Loucy (cell line): ENCODE data around the gene ZNF544.
A peak's percentile ranks its signal among the peaks of the same experiment; 100 is the strongest.

Experiments used
- H2AFZ ChIP-seq: fragments of 200-600 bp; sonication (generic); 2 replicates; pipeline ENCODE4 v1.6.0; 2016; ENCODE audit warnings: antibody characterized with exemption, mild to moderate bottlenecking, low read length, moderate library complexity
- H3F3A ChIP-seq: fragments of 200-600 bp; 2 replicates; pipeline ENCODE4 v1.6.0; 2016; ENCODE audit warnings: antibody characterized with exemption, low read depth, mild to moderate bottlenecking
- H3K27me3 ChIP-seq: fragments of 200-600 bp; sonication (generic); 2 replicates; pipeline ENCODE4 v1.6.1; 2014; ENCODE audit warnings: low read length, mild to moderate bottlenecking; ENCODE audit not compliant: insufficient read depth, poor library complexity, severe bottlenecking
- H3K36me3 ChIP-seq: fragments of 200-600 bp; sonication (generic); 2 replicates; pipeline ENCODE4 v1.6.1; 2016; ENCODE audit warnings: low read length; ENCODE audit not compliant: insufficient read depth
- H3K4me1 ChIP-seq: fragments of 200-600 bp; sonication (generic); 2 replicates; pipeline ENCODE4 v1.5.1; 2014; ENCODE audit warnings: low read length, mild to moderate bottlenecking; ENCODE audit not compliant: insufficient read depth, poor library complexity, severe bottlenecking
- H3K4me2 ChIP-seq: fragments of 200-600 bp; sonication (generic); 2 replicates; pipeline ENCODE4 v1.6.0; 2014; ENCODE audit warnings: antibody characterized with exemption, low read length, low read depth, mild to moderate bottlenecking; ENCODE audit not compliant: poor library complexity, severe bottlenecking
- H3K4me3 ChIP-seq: fragments of 200-600 bp; sonication (generic); 2 replicates; pipeline ENCODE4 v1.5.1; 2014; ENCODE audit warnings: low read length, mild to moderate bottlenecking, mixed read lengths; ENCODE audit not compliant: poor library complexity, severe bottlenecking
- H3K79me2 ChIP-seq: fragments of 200-600 bp; sonication (generic); 2 replicates; pipeline ENCODE4 v1.6.1; 2014; ENCODE audit warnings: low read length; ENCODE audit not compliant: insufficient read depth
- H3K9ac ChIP-seq: fragments of 200-600 bp; sonication (generic); 2 replicates; pipeline ENCODE4 v1.6.0; 2014; ENCODE audit warnings: mild to moderate bottlenecking, low read depth, low read length, moderate library complexity; ENCODE audit not compliant: poor library complexity, severe bottlenecking
- H3K9me2 ChIP-seq: fragments of 200-600 bp; sonication (generic); replicated peaks from 2 replicates; pipeline ENCODE4 v1.6.1; 2016; ENCODE audit warnings: low read depth, low read length, mixed read lengths
- H3K9me3 ChIP-seq: fragments of 200-600 bp; sonication (generic); 2 replicates; pipeline ENCODE4 v1.6.1; 2014; ENCODE audit warnings: mild to moderate bottlenecking, antibody characterized with exemption, low read length, low read depth; ENCODE audit not compliant: insufficient read depth
- H4K20me1 ChIP-seq: fragments of 200-600 bp; sonication (generic); 2 replicates; pipeline ENCODE4 v1.6.0; 2014; ENCODE audit warnings: antibody characterized with exemption, low read length, mild to moderate bottlenecking; ENCODE audit not compliant: insufficient read depth, poor library complexity, severe bottlenecking
- EZH2phosphoT487 ChIP-seq: fragments of 200-600 bp; IDR thresholded peaks from 2 replicates; pipeline ENCODE4 v1.6.1; 2018; ENCODE audit warnings: antibody characterized with exemption, mild to moderate bottlenecking, moderate library complexity, borderline replicate concordance
- TF ChIP-seq, protein P1 (sequence below): fragments of 200-600 bp; sonication (generic); conservative IDR thresholded peaks from 2 replicates; pipeline ENCODE4 v1.5.1; 2014; ENCODE audit warnings: mild to moderate bottlenecking, antibody characterized with exemption, low read length

The ZNF544 gene

DNA sequence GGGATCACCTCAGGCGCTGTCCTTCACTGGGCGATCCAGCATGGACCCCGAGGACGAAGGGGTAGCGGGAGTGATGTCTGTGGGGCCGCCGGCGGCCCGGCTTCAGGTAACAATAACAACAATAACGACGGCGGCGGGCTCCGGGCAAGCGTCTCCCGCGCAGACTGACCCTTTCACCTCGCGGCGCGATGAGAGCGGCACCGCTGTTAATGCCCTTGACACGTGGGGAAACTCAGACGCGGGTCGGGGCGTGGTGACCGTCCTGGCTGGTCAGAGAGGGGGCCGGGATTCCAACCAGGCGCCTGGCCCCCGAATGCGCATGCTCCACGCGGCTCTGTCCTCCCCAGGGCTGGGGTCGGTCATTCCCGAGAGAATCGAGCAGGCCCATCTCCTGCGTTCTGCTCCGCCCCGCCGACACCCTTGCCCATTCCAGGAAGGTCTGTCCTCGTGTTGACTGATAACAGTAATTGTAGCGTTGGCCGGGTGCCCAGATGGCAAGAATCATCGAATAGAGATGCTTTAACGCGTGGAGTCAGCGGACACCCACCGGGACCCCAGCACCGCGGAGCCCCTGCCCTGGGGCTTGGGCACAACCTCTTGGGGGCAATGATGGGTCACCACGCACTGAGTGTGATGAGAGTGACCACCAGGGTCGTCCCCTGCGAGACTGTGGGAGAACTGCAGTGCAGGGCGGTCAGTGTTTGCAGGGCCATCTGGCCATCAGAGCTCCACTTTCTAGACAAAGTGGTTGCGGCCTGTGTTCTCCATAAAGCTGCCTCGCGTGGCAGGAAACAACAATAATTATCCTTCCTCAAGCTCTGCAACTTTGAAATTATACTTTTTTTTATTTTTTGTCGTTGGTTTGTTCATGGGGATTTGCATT lies 50.6 kb downstream of the ZNF544 start:
- Histone ChIP-seq H3K27me3 (no peaks in the 10 kb centered on the region), H3K4me2 (peak overlapping the region; percentile 92), H3F3A (no peaks in the 10 kb centered on the region), H3K36me3 (no peaks in the 10 kb centered on the region), H3K79me2 (peaks cover 64% of the 10 kb centered on the region), H3K4me3 (peak overlapping the region; percentile 82), H3K4me1 (peaks cover 30% of the 10 kb centered on the region), H3K9me2 (no peaks in the 10 kb centered on the region), H3K9ac (peak overlapping the region; percentile 88), H2AFZ (peak overlapping the region; percentile 95), H4K20me1 (peaks cover 34% of the 10 kb centered on the region), H3K9me3 (no peaks in the 10 kb centered on the region)
- no peak for TF ChIP-seq EZH2phosphoT487
- TF ChIP-seq, protein P1, sequence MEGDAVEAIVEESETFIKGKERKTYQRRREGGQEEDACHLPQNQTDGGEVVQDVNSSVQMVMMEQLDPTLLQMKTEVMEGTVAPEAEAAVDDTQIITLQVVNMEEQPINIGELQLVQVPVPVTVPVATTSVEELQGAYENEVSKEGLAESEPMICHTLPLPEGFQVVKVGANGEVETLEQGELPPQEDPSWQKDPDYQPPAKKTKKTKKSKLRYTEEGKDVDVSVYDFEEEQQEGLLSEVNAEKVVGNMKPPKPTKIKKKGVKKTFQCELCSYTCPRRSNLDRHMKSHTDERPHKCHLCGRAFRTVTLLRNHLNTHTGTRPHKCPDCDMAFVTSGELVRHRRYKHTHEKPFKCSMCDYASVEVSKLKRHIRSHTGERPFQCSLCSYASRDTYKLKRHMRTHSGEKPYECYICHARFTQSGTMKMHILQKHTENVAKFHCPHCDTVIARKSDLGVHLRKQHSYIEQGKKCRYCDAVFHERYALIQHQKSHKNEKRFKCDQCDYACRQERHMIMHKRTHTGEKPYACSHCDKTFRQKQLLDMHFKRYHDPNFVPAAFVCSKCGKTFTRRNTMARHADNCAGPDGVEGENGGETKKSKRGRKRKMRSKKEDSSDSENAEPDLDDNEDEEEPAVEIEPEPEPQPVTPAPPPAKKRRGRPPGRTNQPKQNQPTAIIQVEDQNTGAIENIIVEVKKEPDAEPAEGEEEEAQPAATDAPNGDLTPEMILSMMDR, result no peak

DNA sequence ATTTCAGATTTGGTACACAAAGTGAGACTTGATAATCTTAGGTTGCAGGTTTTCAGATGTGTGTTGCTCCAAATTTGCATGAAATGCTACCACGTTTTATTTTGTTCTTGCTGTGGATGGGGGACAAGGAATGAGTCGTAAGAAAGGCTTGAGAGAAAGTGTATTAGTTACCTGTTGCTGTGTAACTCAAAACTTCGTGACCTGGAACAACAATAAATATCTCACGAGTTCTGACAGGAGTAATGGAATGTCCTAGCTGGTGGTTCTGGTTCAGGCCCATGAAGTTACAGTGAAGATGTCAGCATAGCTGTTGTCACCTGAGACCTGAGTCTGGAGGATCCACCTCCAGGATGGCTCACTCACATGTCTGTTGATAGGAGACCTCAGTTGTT lies 51.2 kb downstream of the ZNF544 start:
- H3K4me1 ChIP-seq, result peaks cover 30% of the 10 kb centered on the region
- H3K4me2 ChIP-seq, result peak overlapping the region; percentile 92
- H3K27me3 ChIP-seq, result no peaks in the 10 kb centered on the region
- H3F3A ChIP-seq, result no peaks in the 10 kb centered on the region
- no peaks in the 10 kb centered on the region for H3K36me3 ChIP-seq
- peaks cover 34% of the 10 kb centered on the region for H4K20me1 ChIP-seq
- no peak overlapping the region for H2AFZ ChIP-seq
- TF ChIP-seq, protein P1, result no peak
- no peak for TF ChIP-seq EZH2phosphoT487
- peak overlapping the region; percentile 82 for H3K4me3 ChIP-seq
- H3K9me2 ChIP-seq, result no peaks in the 10 kb centered on the region
- peaks cover 70% of the 10 kb centered on the region for H3K79me2 ChIP-seq
- no peaks in the 10 kb centered on the region for H3K9me3 ChIP-seq
- H3K9ac ChIP-seq, result peak overlapping the region; percentile 88

DNA sequence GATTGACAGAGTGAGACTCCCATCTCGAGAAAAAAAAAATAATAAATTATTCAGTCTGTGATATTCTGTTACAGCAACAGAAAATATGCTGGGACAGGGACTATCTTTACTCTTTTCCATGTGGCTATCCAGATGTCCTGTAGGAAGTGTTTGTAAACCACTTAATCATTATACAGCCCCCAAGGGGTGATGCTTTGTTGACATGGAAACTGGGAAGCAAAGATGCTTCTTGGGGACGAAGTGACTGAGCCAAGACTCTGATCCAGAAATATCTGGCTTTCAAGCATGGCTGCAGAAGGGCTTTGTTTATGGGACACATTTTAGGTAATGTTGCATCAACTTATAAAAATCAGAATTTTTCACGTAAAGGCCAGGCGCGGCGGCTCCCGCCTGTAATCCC lies 55.5 kb downstream of the ZNF544 start:
- no peaks in the 10 kb centered on the region for H3K9me2 ChIP-seq
- no peaks in the 10 kb centered on the region for H3K9me3 ChIP-seq
- H2AFZ ChIP-seq, result no peak overlapping the region
- H3K9ac ChIP-seq, result no peak overlapping the region
- H3K4me1 ChIP-seq, result peaks cover 25% of the 10 kb centered on the region
- no peak for TF ChIP-seq EZH2phosphoT487
- TF ChIP-seq, protein P1, result no peak
- H4K20me1 ChIP-seq, result peaks cover 34% of the 10 kb centered on the region
- H3K27me3 ChIP-seq, result no peaks in the 10 kb centered on the region
- peaks cover 64% of the 10 kb centered on the region for H3K79me2 ChIP-seq
- peaks cover 34% of the 10 kb centered on the region; the same call in 1 of the 2 replicates for H3K36me3 ChIP-seq
- no peak overlapping the region for H3K4me2 ChIP-seq
- H3K4me3 ChIP-seq, result no peak overlapping the region
- no peaks in the 10 kb centered on the region for H3F3A ChIP-seq
